Keratinocyte (primary cell): ENCODE measurements around the gene ITGA2.

ENCODE experiments used
- CTCF ChIP-seq, 3 experiments: IDR thresholded peaks in 1 of 3; conservative IDR thresholded peaks in 1 of 3; optimal IDR thresholded peaks in 1 of 3; 2 replicates in 2 of 3; 3 replicates in 1 of 3; pipeline versions ENCODE3 to v1.5.1; 2011; ENCODE audit warnings: low read length in 3 of 3, mild to moderate bottlenecking in 3 of 3, moderate library complexity in 2 of 3, control low read depth in 1 of 3, inconsistent platforms in 1 of 3; ENCODE audit not compliant: insufficient read depth in 2 of 3; ENCODE audit errors: extremely low read depth in 1 of 3
- EZH2 ChIP-seq: IDR thresholded peaks from one replicate; pipeline ENCODE4 v1.6.1; 2012; ENCODE audit warnings: inconsistent platforms, mild to moderate bottlenecking, low read length, moderate library complexity

DNA sequence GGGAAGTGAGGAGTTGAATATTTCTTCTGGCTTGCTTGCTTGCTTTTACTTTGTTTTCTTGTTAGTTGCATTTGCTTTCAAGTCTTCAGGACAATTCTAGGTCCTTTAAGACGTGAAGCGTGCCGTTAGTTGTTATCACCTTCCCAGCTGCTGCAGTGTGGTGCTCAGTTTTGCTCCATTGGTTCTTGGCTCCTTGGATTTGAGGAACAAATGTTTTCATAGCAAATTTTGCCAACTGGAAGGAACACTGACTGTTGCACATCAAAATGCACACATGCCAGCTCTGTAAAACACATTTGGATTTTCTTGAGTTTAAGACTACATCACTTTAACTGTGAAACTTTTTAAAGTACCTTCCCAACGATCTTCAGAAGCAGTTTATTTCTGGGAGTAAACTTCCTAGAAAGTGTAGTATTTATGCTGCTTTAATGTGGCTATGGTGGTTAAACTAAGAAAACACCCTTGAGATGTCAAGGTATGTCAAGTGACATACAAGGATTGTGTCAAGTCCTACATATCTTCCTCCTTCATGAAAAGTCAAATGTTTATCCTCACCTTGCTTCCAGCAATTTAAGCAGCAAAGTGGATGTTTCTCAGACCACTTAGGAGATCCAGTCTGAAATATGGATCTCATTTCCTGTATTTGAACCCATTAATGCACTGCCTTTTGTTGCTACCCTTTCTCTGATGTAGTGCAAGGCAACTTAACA lies 95.5 kb downstream of the ITGA2 start:
- TF ChIP-seq CTCF (optimal IDR thresholded peaks at IDR 0.05 in 1 of 3, IDR thresholded peaks at IDR 0.05 in 1 of 3, conservative IDR thresholded peaks at IDR 0.05 in 1 of 3; ENCODE audit: extremely low read depth in 1 of 3, insufficient read depth in 2 of 3, low read length in 3 of 3) (no peak), EZH2 (no peak)
